NCI-H1105 (cell line): ENCODE results near the gene LGALS9.

Experiments used
- DNase-seq: peaks from one replicate; lab custom pipeline; 2025; lab: John Stamatoyannopoulos, UW

Gene LGALS9

DNA sequence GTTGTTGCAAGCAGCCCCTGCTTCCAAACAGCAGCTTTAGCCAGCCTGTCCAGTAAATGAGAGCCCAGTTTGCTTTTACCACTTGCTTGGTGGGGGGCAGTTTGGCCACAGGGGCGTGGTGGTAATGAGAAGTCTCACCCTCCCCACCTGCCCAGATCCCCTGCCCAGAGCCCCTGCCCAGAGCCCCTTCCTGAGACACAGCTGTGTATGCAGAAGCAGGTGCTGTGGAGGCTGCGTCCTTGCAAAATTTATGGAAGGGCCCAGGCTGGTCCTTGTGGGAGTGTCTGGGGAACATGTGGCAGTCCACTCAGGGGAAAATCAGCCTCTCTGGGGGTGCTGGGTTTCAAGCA, 27.6 kb upstream of the LGALS9 start:
- no peak for DNase-seq

GRCh38 chr17:27603880-27604794, 26.9 kb upstream of the LGALS9 start:
- no peak for DNase-seq

DNA sequence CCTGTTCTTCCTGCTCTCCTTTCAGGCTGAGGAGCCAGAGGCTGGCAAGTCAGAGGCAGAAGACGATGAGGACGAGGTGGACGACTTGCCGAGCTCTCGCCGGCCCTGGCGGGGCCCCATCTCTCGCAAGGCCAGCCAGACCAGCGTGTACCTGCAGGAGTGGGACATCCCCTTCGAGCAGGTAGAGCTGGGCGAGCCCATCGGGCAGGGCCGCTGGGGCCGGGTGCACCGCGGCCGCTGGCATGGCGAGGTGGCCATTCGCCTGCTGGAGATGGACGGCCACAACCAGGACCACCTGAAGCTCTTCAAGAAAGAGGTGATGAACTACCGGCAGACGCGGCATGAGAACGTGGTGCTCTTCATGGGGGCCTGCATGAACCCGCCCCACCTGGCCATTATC, 25.6 kb upstream of the LGALS9 start:
- no peak for DNase-seq

GRCh38 chr17:27607521-27608091, 23.4 kb upstream of the LGALS9 start:
- DNase-seq: no peak

- no peak for DNase-seq
These were observed 22.4 kb upstream of the LGALS9 start for GRCh38 chr17:27608328-27609230.

DNA sequence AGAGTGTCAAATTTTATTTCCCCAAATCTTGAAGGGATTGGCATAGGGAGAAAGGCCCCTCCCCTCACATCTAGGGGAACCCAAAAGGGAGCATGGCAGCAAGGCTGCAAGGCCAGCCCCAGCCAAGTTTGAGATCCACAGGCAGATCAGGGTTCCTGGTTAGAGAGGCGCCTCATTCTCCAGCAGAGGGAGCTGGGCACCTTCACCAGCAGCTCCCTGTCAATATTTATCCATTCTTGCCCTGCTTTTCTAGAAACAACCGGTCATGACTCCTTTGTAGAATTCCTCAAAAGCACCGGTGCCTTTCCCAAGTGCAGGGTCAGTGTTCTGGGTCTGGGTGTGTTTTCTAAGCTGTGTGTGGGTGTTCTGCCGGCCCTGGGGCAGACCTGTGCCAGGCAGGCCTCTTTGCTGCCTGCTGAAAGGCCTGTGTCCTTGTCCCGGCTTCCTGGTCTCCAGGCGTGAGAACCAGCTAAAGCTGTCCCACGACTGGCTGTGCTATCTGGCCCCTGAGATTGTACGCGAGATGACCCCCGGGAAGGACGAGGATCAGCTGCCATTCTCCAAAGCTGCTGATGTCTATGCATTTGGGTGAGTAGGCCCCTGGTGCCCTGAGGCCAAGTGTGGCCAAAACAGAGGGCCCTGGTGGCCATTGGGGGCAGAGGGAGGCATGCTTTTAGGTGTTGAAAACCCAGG, 21.2 kb upstream of the LGALS9 start:
- DNase-seq: no peak

DNA sequence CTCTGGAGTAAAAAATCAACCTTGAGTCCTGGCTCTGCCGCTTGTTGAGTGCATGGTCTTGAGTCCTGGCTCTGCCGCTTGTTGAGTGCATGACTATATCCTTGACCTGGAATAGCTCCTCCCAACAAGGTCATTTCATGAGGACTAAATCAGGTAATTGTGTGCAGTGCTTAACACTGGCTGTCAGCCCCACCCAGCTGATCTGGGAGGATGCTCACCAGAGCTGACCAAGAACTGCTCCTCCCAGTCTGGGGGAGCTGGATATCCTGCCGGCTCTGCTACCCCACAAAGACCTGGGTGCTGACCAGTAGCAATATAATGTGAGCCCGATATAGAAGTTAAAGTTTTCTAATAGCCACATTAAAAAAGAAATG, 20.7 kb upstream of the LGALS9 start:
- DNase-seq: no peak

DNA sequence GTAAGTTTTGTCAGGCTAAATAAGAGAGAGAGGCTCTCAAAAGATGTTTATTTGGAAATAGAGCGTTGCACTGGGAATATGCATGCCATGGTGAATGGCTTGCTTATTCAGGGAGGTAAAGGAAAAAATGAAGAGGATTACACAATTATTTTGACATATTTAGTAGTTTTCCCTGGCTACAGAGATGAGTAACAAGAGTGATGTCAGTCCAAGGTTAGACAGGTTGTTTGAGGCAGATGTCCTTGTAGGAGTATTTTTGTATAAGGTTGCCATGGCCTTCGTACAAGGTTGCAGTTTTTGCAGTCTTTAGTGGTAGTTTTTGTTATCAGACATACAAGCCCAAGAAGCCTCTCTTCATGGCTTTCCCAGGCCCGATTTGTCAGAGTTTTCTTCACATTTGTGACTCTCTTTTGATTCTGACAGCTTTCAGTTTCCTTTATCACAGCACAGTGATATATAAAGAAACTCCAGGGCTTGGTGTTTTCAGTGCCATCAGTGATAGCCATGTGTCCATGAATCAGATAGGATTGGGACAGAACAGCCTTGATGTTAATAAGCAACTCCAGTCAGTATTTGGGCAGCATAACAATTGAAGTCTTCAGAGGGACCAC, 18.7 kb upstream of the LGALS9 start:
- no peak for DNase-seq

DNA sequence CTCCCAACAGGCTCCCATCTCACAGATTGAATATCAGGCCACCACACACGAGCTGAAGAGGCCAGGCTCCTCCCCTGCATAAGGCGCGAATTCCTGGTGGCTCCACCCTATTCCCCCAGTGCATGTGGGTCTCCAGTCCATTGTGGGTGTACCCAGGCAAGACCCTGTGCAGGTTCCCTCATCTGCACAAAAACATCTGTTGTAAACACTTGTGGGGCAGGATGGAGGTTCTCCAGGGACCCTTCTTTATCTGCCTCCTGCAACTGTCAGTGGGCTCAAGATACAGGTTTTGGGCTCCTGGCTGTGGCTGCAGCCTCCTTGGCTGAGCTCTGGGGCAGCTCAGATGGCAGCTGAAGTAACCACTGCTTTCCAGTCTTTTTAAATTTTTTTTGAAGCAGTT, 17.6 kb upstream of the LGALS9 start:
- no peak for DNase-seq

- DNase-seq: no peak
These were observed 15.9 kb upstream of the LGALS9 start for GRCh38 chr17:27615121-27615520.

- no peak for DNase-seq
These were observed 14.6 kb upstream of the LGALS9 start for GRCh38 chr17:27616414-27616813.

DNA sequence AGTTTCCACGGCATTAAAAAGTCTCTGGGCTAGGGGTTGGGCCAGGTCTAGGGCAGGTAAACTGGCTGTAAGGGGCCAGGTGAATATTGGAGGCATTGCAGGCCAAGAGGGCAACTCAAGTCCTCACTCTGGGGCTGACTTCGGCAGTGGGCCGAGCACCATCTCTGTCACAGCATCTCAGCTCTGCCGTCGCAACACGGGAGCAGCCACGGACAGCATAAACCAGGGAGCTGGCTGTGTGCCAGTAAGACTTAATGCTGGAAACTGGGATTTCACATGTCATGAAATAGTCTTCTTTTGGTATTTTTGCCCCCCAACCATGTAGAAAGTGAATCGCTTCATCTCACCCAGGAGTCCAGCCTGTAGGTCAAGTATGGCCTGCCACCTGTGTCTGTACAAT, 12.6 kb upstream of the LGALS9 start:
- no peak for DNase-seq

GRCh38 chr17:27620721-27621120, 10.3 kb upstream of the LGALS9 start:
- no peak for DNase-seq

DNA sequence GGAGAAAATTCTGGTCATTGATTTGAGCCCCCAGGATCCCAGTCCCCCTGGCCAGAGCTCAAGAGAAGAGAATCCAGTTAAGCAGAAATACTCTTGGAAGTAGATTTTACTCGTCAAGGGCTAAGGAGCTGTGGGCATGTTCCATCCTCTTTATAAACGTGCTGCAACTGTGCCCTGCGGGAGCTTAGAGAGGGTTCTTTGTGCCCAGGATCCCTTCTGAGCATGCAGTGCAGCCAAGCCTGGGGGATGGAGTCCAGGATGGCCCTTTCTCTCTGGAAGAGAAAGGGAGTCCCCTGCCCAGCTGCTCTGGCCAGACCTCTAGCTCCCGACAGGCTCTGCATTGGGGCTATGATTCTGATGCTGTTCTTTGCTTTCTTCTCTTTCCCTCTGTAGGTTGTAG, 9.5 kb upstream of the LGALS9 start:
- no peak for DNase-seq

GRCh38 chr17:27621942-27622559, 8.9 kb upstream of the LGALS9 start:
- no peak for DNase-seq

- DNase-seq: no peak
These were observed 8.0 kb upstream of the LGALS9 start for GRCh38 chr17:27622986-27623385.

- no peak for DNase-seq
These were observed 7.4 kb upstream of the LGALS9 start for GRCh38 chr17:27623614-27624013.

GRCh38 chr17:27624539-27624938, 6.4 kb upstream of the LGALS9 start:
- DNase-seq: no peak

GRCh38 chr17:27625856-27626255, 5.1 kb upstream of the LGALS9 start:
- no peak for DNase-seq

- DNase-seq: no peak
These were observed 3.5 kb upstream of the LGALS9 start for GRCh38 chr17:27627514-27627913.

DNA sequence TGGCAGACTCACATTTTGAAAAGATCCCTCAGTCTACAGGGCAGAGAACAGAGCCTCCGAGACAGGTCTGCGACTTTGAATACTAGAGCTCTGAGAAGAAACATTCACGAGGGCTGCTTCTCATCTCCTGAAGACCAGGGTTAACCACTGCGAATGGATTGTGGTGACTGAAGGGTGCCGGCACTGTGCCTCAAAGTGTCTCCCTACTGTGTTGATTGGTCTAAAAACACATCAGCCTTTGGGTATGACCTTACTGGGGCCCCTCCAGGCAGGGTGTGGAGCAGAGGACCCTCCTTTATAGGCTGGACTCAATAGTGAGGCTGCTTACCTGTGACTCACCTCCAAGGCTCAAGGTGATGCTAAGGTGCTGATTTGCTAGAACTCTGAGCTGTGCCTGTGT, 2.6 kb upstream of the LGALS9 start:
- DNase-seq: no peak
